ENCODE measurements around the gene PI4KA. TPM values are rescaled to one million over a fixed set of nuclear protein-coding genes. Genes with fewer than 3 reads are reported as not detected.

The PI4KA gene
- total RNA-seq, 4 donors from 2014 or later: 76.5 to 164 (median 115) TPM

- H3K9me3 ChIP-seq: no peaks in the 10 kb centered on the region
- DNase-seq (ENCODE audit: low spot score in 2 of 2): peak; percentile 45 to 67
- H3K27ac ChIP-seq: peak overlapping the region in 2 of 4 donors; percentile 52 to 58
- TF ChIP-seq EP300 (IDR thresholded peaks at IDR 0.05) (peak in 1 of 2 donors; percentile 55), CTCF (IDR thresholded peaks at IDR 0.05) (peak; percentile 53 to 83 (median 81)), POLR2A (IDR thresholded peaks at IDR 0.05) (no peak)
- peaks cover 0 to 9% (median 0%) of the 10 kb centered on the region in 4 donors for H3K4me1 ChIP-seq
- 27 to 32% methylated on average over 10 of the region's 10 CpGs for WGBS, 2 donors
- H3K36me3 ChIP-seq: peaks cover 6 to 91% (median 7%) of the 10 kb centered on the region in 3 donors
- no peak overlapping the region for H3K4me3 ChIP-seq
- no peaks in the 10 kb centered on the region for H3K27me3 ChIP-seq
These were observed 27.1 kb upstream of the PI4KA start for GRCh38 chr22:20885557-20886323.

- Histone ChIP-seq H3K4me1 (peaks cover 0 to 9% (median 0%) of the 10 kb centered on the region in 4 donors), H3K27ac (peak overlapping the region in 2 of 4 donors; percentile 52 to 58), H3K27me3 (no peaks in the 10 kb centered on the region), H3K36me3 (peaks cover 6 to 87% (median 7%) of the 10 kb centered on the region in 3 donors), H3K9me3 (no peaks in the 10 kb centered on the region), H3K4me3 (no peak overlapping the region)
- WGBS, 2 donors: 72 to 80% methylated on average over 8 of the region's 8 CpGs
- DNase-seq (ENCODE audit: low spot score in 2 of 2): no peak
- TF ChIP-seq POLR2A (IDR thresholded peaks at IDR 0.05): no peak
- no peak for TF ChIP-seq CTCF (IDR thresholded peaks at IDR 0.05)
- TF ChIP-seq EP300 (IDR thresholded peaks at IDR 0.05): no peak
These were observed 26.5 kb upstream of the PI4KA start for GRCh38 chr22:20885017-20885556.

GRCh38 chr22:20884454-20884853 is 25.8 kb upstream of the PI4KA start:
- WGBS, 2 donors: 68 to 74% methylated on average over 4 of the region's 4 CpGs
- Histone ChIP-seq H3K4me1 (peaks cover 0 to 9% (median 0%) of the 10 kb centered on the region in 4 donors), H3K36me3 (peaks cover 6 to 81% (median 7%) of the 10 kb centered on the region in 3 donors), H3K27me3 (no peaks in the 10 kb centered on the region), H3K9me3 (no peaks in the 10 kb centered on the region), H3K27ac (no peak overlapping the region), H3K4me3 (no peak overlapping the region)
- no peak for DNase-seq (ENCODE audit: low spot score in 2 of 2)
- no peak for TF ChIP-seq POLR2A (IDR thresholded peaks at IDR 0.05)
- no peak for TF ChIP-seq CTCF (IDR thresholded peaks at IDR 0.05)
- TF ChIP-seq EP300 (IDR thresholded peaks at IDR 0.05): no peak

DNA sequence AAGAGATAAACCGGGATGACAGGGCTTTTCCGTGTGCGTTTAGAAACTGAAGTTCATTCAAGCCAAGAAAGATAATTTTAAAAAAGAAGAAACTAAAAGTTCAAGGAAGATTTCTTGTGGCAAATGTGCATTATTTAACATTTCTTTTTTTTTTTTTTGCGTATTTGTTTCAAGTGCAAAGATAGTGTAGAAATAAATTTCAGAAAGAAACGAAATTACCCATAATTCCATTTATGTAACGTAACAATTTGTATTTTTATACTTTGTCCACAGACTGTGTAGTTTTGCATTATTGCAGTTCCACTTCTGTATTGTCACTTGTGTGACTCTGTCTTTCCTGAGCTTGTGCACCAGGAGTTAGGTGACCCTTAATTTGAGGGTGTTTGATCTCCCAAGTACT is 24.2 kb upstream of the PI4KA start:
- DNase-seq (ENCODE audit: low spot score in 2 of 2): no peak
- peaks cover 0 to 9% (median 0%) of the 10 kb centered on the region in 4 donors for H3K4me1 ChIP-seq
- H3K27me3 ChIP-seq: no peaks in the 10 kb centered on the region
- H3K4me3 ChIP-seq: no peak overlapping the region
- peaks cover 5 to 72% (median 6%) of the 10 kb centered on the region in 3 donors for H3K36me3 ChIP-seq
- TF ChIP-seq CTCF (IDR thresholded peaks at IDR 0.05) (no peak), POLR2A (IDR thresholded peaks at IDR 0.05) (no peak), EP300 (IDR thresholded peaks at IDR 0.05) (no peak)
- 89 to 91% methylated on average over 6 of the region's 6 CpGs for WGBS, 2 donors
- no peaks in the 10 kb centered on the region for H3K9me3 ChIP-seq
- no peak overlapping the region for H3K27ac ChIP-seq

All from tibial nerve (tissue), 4 donors.